Dendritic cell treated with granulocyte-macrophage colony-stimulating factor and Interleukin-4, amounts not matched to agents 40 ng/mL and 50 ng/mL, for 4 days (primary cell): Measurements from ENCODE around the gene TSSC4.

Source experiments
- H3K27ac Mint-ChIP-seq: one replicate; pipeline ENCODE4 v1.8.0; 2022; ENCODE audit warnings: mild to moderate bottlenecking, mixed read lengths
- H3K27me3 Mint-ChIP-seq: one replicate; pipeline ENCODE4 v1.8.0; 2022; ENCODE audit warnings: mild to moderate bottlenecking, mixed read lengths
- H3K36me3 Mint-ChIP-seq: one replicate; pipeline ENCODE4 v1.8.0; 2022; ENCODE audit warnings: low read depth, mixed read lengths
- H3K4me1 Mint-ChIP-seq: one replicate; pipeline ENCODE4 v1.8.0; 2022; ENCODE audit warnings: low read depth, mixed read lengths
- H3K4me3 Mint-ChIP-seq: one replicate; pipeline ENCODE4 v1.8.0; 2022; ENCODE audit warnings: mild to moderate bottlenecking, moderate library complexity, mixed read lengths
- H3K9me3 Mint-ChIP-seq: one replicate; pipeline ENCODE4 v1.8.0; 2022; ENCODE audit warnings: mixed read lengths
- intact Hi-C: fragments of 100-400 bp; cut with micrococcal nuclease; formaldehyde crosslinking; loops from one replicate; pipeline ENCODE4 v1.15.0; 2022

The TSSC4 gene

GRCh38 chr11:2419638-2420501 lies 19.3 kb downstream of the TSSC4 start:
- H3K36me3 Mint-ChIP-seq: no peaks in the 10 kb centered on the region
- peaks cover 47% of the 10 kb centered on the region for H3K27me3 Mint-ChIP-seq
- intact Hi-C loops: loop anchor here (1.0 to 2.0 kb wide), 3 partner anchors 115 to 233 kb away; no protein-coding TSS in a partner anchor
- no peaks in the 10 kb centered on the region for H3K4me1 Mint-ChIP-seq
- no peak overlapping the region for H3K27ac Mint-ChIP-seq
- no peak overlapping the region for H3K4me3 Mint-ChIP-seq
- H3K9me3 Mint-ChIP-seq: no peaks in the 10 kb centered on the region

DNA sequence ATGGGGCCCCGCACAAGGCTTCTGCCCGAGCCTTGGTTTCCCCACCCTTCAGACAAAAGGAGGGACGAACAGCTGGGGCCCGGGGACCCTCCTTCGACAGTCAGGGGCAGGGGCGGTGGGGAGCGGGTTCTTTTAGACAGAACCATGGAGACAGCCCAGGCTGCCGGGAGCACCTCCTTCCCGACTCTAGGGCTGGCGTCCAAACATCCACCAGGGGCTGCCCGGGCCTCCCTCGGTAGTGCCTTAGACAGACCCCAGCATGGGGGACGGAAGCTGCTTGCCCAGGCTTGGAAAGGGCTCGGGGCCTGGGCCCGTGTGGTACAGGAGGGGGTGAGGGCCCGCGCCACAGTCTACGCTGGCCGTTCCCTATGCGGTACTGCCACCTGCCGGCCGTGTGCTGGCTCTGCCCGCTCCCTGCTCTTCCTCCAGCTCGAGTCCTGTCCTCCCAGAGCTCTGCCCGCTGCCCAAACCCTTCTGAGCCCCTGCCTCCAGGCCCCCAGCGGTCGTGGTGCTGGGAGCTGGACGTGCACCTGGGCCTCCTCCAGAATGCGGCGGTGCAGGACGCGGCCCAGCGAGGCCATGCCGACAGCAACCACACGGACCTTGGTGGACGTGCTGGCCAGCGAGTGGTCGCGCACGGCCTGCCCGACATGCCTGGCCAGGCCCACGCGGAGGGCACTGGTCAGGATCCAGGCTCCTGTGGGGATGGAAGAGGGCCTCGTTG lies 20.1 kb downstream of the TSSC4 start:
- intact Hi-C loops: loop anchor here (2.0 kb wide), 1 partner anchor 234 kb away; no protein-coding TSS in a partner anchor
- no peak overlapping the region for H3K27ac Mint-ChIP-seq
- H3K27me3 Mint-ChIP-seq: peaks cover 42% of the 10 kb centered on the region
- no peak overlapping the region for H3K4me3 Mint-ChIP-seq
- no peaks in the 10 kb centered on the region for H3K36me3 Mint-ChIP-seq
- H3K9me3 Mint-ChIP-seq: no peaks in the 10 kb centered on the region
- no peaks in the 10 kb centered on the region for H3K4me1 Mint-ChIP-seq

DNA sequence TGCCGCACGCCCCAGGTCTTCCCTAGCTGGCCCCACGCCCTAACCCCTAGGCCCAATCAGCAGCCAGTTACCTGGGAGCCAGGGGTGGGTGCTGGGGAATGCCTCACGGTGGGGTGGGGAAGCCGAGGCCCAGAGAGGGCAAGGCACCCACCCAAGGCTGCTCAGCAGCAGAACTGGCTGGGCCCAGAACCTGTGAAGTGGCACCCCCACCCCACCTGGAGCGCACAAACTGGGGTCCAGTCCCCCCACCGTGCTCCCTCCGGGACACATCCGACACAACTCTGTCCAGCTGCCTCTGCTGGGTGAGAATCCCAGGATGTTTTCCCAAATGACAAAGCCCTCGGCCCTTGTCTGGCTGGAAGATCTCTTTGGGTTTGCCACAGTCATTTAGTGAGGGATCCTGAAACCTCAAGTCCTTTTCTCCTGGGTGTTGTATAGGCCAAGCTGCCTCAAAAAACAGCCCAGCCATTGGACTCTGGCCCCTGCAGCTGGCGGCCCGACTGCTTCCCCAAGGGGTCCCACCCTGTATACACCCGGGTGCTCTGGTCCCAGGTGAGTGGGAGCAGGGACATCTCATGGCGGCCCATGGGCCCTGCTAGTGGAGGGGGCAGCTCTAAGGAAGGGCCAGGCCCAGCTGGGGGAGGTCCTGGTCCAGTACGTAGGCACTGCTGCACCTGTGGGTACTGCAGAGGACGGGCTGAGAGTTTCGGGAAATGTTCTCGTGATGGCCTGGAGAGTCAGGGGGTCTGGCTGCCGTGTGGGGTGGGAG lies 20.9 kb downstream of the TSSC4 start:
- intact Hi-C loops: loop anchor here (2.0 kb wide), 1 partner anchor 235 kb away; no protein-coding TSS in a partner anchor
- no peaks in the 10 kb centered on the region for H3K4me1 Mint-ChIP-seq
- no peaks in the 10 kb centered on the region for H3K36me3 Mint-ChIP-seq
- peaks cover 35% of the 10 kb centered on the region for H3K27me3 Mint-ChIP-seq
- H3K9me3 Mint-ChIP-seq: no peaks in the 10 kb centered on the region
- no peak overlapping the region for H3K27ac Mint-ChIP-seq
- H3K4me3 Mint-ChIP-seq: no peak overlapping the region

DNA sequence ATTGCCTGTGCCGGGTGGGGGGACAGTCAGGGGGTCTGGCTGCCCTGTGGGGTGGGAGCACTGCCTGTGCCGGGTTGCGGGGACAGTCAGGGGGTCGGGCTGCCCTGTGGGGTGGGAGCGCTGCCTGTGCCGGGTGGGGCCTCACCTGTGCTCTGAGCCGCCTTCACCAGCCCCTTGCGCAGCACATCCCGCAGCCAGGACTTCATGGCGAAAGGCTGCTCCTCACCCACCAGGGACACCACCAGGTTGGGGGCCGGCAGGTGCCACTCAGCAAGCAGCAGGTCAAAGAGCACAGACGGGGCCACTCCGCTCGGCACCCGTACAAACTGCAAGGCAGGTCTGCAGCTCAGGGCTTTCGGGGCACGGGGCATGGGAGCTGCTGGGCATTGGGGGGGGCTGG lies 21.4 kb downstream of the TSSC4 start:
- H3K4me1 Mint-ChIP-seq: no peaks in the 10 kb centered on the region
- intact Hi-C loops: loop anchor here (2.0 kb wide), 1 partner anchor 235 kb away; no protein-coding TSS in a partner anchor
- H3K36me3 Mint-ChIP-seq: no peaks in the 10 kb centered on the region
- H3K4me3 Mint-ChIP-seq: no peak overlapping the region
- H3K27me3 Mint-ChIP-seq: peaks cover 34% of the 10 kb centered on the region
- no peaks in the 10 kb centered on the region for H3K9me3 Mint-ChIP-seq
- H3K27ac Mint-ChIP-seq: no peak overlapping the region

- H3K9me3 Mint-ChIP-seq: no peaks in the 10 kb centered on the region
- H3K4me3 Mint-ChIP-seq: no peak overlapping the region
- intact Hi-C loops: no loop called here
- no peaks in the 10 kb centered on the region for H3K4me1 Mint-ChIP-seq
- no peaks in the 10 kb centered on the region for H3K36me3 Mint-ChIP-seq
- H3K27ac Mint-ChIP-seq: no peak overlapping the region
- peaks cover 39% of the 10 kb centered on the region for H3K27me3 Mint-ChIP-seq
Observed at GRCh38 chr11:2422461-2423156, 22.1 kb downstream of the TSSC4 start.

GRCh38 chr11:2423157-2424025 lies 22.8 kb downstream of the TSSC4 start:
- Mint-ChIP-seq H3K36me3 (no peaks in the 10 kb centered on the region), H3K27me3 (peaks cover 39% of the 10 kb centered on the region), H3K4me3 (no peak overlapping the region), H3K27ac (no peak overlapping the region), H3K4me1 (no peaks in the 10 kb centered on the region), H3K9me3 (no peaks in the 10 kb centered on the region)
- intact Hi-C loops: no loop called here

GRCh38 chr11:2424811-2425495 lies 24.4 kb downstream of the TSSC4 start:
- Mint-ChIP-seq H3K27me3 (peaks cover 38% of the 10 kb centered on the region), H3K9me3 (no peaks in the 10 kb centered on the region), H3K4me1 (no peaks in the 10 kb centered on the region), H3K4me3 (no peak overlapping the region), H3K27ac (no peak overlapping the region), H3K36me3 (no peaks in the 10 kb centered on the region)
- intact Hi-C loops: no loop called here

DNA sequence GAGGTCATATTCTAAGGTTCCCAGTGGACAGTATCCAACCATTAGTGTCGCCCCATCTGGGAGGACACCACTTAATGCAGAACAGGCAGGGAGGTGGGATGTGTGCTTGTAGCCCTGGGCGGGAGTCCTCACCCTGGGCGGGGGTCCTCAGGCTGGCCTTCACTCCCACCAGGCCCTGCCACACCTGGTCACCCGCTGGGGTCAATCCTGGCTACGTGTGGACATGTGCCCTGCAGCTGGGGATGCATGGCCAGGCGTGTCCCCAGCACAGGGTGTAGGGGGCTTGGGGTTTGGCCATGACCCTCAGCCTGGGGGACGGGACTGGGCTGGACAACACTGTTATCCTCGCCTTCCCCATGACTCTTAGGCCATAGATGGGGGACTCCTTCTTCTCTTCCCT lies 25.0 kb downstream of the TSSC4 start:
- H3K27me3 Mint-ChIP-seq: peaks cover 36% of the 10 kb centered on the region
- H3K4me1 Mint-ChIP-seq: no peaks in the 10 kb centered on the region
- no peaks in the 10 kb centered on the region for H3K36me3 Mint-ChIP-seq
- no peak overlapping the region for H3K27ac Mint-ChIP-seq
- no peaks in the 10 kb centered on the region for H3K9me3 Mint-ChIP-seq
- intact Hi-C loops: no loop called here
- no peak overlapping the region for H3K4me3 Mint-ChIP-seq

- Mint-ChIP-seq H3K4me1 (no peaks in the 10 kb centered on the region), H3K36me3 (no peaks in the 10 kb centered on the region), H3K27ac (no peak overlapping the region), H3K27me3 (peaks cover 33% of the 10 kb centered on the region), H3K9me3 (no peaks in the 10 kb centered on the region), H3K4me3 (no peak overlapping the region)
- intact Hi-C loops: no loop called here
Observed at GRCh38 chr11:2426221-2426620, 25.7 kb downstream of the TSSC4 start.

GRCh38 chr11:2426826-2427521 lies 26.4 kb downstream of the TSSC4 start:
- Mint-ChIP-seq H3K4me3 (no peak overlapping the region), H3K27me3 (peaks cover 35% of the 10 kb centered on the region), H3K36me3 (no peaks in the 10 kb centered on the region), H3K27ac (no peak overlapping the region), H3K9me3 (no peaks in the 10 kb centered on the region), H3K4me1 (no peaks in the 10 kb centered on the region)
- intact Hi-C loops: no loop called here

- peaks cover 30% of the 10 kb centered on the region for H3K27me3 Mint-ChIP-seq
- intact Hi-C loops: loop anchor here (1.0 kb wide), 2 partner anchors 103 to 460 kb away; no protein-coding TSS in a partner anchor
- no peaks in the 10 kb centered on the region for H3K4me1 Mint-ChIP-seq
- no peaks in the 10 kb centered on the region for H3K9me3 Mint-ChIP-seq
- H3K4me3 Mint-ChIP-seq: no peak overlapping the region
- H3K36me3 Mint-ChIP-seq: no peaks in the 10 kb centered on the region
- H3K27ac Mint-ChIP-seq: no peak overlapping the region
Observed at GRCh38 chr11:2427721-2428321, 27.3 kb downstream of the TSSC4 start.
